Inflammatory macrophage treated with lipopolysaccharide for 4 hours (primary cell): ENCODE data around the gene TSEN54.

Experiments
- DNase-seq: peaks from one replicate; pipeline ENCODE4 v3.0.0-alpha.2; 2020

TSEN54 gene

DNA sequence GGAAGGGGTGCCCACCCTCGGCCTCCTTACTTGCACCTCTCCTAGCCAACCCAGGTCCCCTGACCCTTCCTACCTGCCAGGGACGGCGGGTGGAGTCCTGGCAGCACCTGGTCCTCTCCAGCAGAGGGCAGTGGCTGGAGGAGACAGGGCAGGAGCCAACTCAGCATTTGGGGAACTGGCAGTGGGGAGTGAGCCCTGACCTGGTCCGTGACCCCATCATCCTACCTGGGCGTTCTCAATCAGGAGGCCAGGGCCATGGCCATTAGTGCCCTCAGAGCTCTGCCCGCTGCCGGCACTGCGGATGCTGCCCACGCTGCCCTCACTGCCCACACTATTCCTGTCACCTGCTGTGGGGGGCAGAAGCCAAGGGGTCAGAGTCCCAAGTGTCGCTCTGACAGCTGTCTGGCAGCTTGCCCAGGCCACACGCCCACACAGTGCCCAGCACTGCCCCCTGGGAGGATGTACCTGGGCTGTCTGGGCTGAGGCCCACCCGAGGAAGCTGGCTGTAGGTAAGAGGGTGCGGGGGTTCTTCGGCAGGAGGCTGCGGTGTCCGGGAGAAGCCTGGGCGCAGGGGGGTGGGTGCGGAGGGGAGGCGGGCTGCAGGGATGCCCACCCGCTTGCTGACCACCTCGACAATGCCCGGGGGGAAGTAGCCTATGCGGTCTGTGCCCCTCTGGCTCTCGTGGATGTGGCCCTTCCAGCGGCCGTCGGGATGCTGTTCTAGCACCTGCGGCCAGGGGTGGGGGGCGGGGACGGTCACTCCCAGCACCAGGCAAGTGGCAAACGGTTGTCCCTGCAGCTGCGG, 11.8 kb upstream of the TSEN54 start:
- DNase-seq: peak; percentile 46

- DNase-seq: no peak
Measured at GRCh38 chr17:75505152-75505409, 11.2 kb upstream of the TSEN54 start.

DNA sequence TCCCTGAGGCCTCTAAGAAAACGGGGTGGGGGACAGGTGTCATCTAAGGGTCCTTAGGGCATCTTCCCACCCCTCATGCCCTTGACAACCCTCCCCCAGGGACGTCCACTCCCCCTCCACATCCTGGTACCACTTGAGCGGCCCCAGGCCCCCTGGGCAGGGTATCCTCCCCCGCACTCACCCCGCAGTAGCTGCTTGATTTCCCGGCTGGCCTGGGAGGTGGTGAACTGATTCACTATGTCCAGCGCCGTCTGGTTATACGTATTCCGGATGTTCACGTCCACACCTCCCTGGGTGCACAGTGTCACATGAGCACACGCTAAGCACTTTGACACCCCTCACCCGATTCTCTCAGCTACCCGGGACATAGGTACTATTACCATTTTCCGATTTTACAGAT, 10.7 kb upstream of the TSEN54 start:
- no peak for DNase-seq

GRCh38 chr17:75506134-75506533, 10.2 kb upstream of the TSEN54 start:
- no peak for DNase-seq

- DNase-seq: no peak
Measured at GRCh38 chr17:75506888-75507287, 9.4 kb upstream of the TSEN54 start.

DNA sequence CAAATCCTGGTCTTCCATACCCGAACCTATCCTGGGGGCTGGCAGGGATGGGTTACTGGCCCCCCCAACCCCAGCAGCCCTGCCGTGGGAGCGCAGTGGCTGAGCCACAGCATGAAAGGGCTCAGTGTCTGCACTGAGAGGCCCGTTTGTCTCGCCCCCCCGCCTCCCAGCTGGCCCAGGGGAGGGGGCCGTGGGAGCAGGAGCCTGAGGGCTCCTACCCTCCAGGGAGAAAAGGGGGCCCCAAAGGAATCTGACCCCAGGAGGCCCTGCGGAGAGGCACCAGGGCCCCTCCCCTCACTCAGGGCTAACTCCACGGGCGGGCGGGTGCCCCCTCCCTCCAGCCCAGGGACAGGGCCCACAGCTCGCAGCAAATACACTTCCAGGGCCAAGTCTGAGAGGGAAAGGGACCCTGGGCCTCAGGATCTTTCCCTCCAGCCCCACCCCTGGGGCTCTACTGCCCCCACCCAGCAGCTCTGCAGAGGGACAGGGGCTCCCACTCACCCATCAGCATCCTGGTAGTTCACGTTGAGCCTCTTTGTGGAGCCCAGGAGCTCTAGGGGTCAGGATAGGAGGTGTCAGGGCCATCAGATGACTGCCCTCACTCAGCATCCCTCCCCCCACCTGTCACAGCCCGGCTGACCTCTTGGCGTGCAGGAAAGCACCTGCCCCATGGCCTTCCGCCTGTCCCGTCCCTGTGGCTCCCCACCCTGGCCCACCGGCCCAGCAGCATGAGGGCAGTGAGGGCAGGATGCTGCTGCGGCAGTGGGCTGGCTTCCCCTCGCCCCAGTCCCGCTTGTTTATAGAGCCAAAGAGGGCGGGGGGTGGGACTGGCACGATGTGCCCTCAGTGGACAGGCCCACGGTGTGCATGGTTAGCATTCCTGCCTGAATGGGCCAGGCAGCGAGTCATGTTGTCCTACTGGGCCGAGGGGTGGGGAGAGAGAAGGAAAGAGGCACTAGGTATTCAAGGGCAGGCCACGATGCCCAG, 8.3 kb upstream of the TSEN54 start:
- no peak for DNase-seq

DNA sequence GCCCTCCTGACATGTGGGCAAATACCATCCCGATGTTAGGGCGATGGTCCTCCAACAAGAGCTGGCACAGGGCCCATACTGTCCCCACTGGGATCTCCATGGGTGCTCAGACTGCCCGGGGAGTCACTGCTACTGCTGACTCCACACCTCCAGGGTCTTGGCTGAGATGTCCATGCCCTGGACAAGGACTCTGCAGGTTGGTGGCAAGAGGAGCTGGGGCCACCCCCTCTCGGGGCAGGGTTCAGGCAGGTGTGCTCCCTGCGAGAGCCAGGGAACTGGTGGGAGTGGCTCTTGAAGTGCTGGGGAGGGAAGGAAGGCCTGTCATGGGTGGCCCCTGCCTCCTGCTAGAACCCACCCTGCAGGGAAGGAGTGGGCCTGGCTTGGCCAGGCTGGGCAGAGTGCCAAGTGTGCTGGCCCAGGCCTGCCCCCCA, 7.4 kb upstream of the TSEN54 start:
- DNase-seq: no peak

DNA sequence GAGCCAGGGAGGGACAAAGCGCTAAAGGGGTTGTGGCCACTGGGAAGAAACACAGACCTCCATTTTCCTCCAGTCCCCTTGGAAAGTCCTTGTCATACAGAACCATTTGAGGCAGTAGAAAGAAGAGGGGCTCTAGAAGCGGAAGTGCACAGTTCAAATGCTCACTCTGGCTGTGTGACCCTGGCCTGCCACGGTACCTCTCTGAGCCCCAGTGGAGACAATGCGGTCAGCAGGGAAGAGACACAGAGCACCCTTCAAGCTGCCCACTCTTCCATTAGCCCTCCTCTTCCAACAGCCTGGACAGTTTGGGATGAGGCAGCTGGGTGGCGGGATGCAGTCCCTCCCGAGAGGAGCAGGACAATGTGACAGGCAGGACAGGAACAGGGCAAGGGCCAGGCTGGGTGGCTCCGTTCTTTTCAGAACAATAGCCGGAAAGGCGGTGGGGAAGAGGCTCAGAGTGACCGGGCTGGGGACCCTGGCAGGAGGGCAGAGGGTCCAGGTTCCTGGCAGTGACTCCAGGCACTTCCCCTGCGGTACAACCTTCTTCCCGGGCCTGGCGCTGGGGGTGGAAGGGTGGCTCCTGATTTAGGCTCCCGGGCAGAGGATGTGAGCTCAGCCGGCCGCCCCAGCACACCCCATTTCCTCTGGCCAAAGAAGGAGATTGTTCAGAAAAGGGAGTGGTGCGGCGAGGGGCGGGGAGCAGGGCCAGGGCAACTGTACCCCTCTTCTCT, 6.6 kb upstream of the TSEN54 start:
- no peak for DNase-seq

- no peak for DNase-seq
Measured at GRCh38 chr17:75511270-75511609, 5.1 kb upstream of the TSEN54 start.

- DNase-seq: no peak
Measured at GRCh38 chr17:75511610-75512575, 4.4 kb upstream of the TSEN54 start.

- DNase-seq: no peak
Measured at GRCh38 chr17:75512926-75513640, 3.2 kb upstream of the TSEN54 start.

DNA sequence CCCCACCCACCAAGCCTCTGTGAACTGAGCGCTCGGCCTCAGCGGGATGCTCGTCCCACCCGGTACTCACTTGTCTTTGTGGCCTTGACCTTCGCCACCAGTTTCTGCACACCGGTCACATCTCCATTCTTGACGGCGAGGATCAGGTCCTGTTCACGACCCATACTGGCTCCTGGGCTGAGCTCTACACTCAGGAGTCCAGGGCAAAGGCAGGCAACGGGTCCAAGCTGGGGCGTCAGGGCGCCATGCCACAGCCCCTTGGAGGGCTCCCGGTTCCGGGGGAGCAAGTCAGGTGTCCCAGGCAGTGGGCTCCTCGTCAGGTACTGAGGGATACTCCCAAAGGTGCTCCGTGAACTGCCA, 2.7 kb upstream of the TSEN54 start:
- DNase-seq: no peak

DNA sequence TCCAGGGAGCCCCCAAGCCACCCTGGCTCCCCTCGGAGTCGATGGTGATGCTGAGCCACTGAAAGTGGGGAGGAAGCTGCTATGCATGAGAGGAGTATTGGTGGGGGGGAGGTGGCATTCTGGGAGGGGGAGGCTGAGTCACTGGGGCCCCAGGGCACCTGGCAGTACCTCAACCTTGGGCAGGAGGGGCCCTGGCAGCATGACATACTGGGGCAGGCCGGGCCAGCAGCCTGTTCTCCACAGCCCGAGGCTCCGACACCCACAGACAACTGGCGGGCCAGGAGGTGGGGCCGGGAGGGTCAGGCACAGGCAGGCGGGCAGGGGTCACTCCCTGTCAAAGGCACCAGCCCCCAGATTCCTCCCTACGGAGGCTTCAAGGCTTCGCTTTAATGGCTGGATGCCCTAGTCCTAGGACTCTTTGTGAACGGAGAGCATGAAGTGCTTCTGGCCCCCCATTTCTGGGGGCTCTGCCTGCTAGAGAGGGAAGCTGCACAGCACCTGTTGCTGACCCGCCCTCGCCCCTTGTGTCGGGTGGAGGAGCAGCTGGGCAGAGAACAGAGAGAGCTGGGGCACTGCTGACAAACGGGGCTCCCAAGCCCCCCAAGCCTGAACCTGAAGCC, 1.9 kb upstream of the TSEN54 start:
- DNase-seq: no peak

GRCh38 chr17:75514919-75515495, 1.3 kb upstream of the TSEN54 start:
- no peak for DNase-seq

DNA sequence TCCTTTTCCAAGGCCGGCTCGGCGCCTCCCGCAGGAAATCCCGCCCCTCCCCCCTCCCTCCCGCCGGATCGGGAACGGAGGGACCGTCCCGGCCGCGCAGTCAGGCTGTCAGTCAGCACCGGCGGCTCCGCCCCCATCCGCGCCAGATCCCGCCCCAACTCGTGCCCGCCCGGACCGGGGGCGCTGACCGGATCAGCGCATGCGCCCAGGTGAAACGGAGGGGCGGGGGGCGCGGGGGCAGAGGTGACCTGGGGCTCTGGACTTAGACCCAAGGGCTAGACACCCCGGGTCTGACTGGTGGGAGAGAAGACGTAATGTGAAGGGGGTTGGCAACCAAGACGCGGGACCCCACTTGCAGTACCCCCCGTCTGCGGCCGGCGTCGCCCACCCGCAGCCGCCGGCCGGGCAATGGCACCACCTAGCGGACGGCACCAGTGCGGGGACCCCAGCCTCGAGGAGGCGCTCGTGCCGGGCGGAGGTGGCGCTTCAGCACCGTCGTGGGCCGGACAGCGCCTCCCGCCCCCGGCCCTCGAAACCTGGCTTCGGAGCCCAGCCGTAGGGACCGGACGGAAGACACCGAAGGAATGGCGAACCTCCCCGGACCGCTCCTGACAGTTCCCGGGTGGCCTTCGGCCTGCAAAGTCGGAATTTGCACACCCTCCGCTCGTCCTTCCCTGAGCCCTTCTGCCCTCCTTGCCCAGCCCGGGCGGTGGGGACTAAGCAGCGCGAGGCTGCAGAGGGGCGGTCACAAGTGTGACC, 653 bp upstream of the TSEN54 start, which contains the start of gene CASKIN2:
CASKIN2 (minus strand) TSS at position 42 of the 759 bp plus-strand sequence. CDS start 1,733 bp downstream, outside the sequence.
- DNase-seq: peak; percentile 41

- peak; percentile 7 for DNase-seq
Measured at GRCh38 chr17:75516619-75517296, 430 bp downstream of the TSEN54 start.

DNA sequence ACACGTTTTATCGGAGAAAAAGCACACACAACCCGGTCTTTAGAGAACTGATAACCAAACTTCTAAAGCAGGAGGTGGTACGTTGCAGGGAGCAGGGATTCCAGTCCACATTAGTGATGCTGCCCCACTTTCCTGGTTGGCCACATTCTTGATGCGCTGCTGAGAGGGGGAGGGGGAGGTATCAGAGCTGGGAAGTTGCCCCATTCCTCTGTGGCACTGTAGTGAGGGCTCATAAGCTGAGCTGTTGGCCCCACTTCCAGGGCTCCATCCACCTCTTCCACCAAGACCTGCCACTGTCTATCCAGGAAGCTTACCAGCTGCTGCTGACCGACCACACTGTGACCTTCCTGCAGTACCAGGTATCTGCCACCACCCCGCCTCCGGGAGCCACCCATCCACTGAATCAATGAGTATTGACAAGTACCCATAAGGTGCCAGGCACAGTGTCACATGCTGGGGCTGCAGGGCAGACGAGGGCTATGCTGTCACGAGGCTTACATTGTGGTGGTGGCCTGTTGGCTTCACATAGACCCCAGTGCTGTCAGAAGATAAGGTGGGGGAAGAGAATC, 1.1 kb downstream of the TSEN54 start:
- DNase-seq: no peak

DNA sequence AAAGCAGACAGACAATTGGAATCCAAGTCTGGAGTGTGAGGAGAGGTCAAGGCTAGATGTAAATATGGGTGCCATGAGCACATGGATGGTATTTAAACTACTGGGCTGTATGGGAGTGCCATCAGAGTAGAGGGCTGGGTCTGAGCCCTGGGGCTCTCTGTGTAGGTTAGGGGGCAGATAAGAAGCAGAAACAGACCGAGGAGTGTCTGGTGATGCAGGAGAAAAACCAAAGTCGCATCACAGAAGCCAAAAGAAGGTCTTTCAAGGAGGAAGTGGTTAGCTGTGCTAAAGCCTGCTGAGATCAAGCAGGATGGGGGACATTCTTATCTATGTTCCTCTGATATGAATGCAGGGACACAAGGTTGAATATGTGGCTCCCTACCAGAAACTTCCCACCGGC, 1.9 kb downstream of the TSEN54 start:
- peak; percentile 5 for DNase-seq

GRCh38 chr17:75518983-75519537, 2.7 kb downstream of the TSEN54 start:
- DNase-seq: no peak
